Measurements from ENCODE around the gene GOLGA6D. TPM values are rescaled to one million over a fixed set of nuclear protein-coding genes. Genes with fewer than 3 reads are reported as not detected.
"Not testable (repeated sequence)": the region's sequence is repeated elsewhere in the genome, so short reads cannot be mapped to it uniquely, and the experiment has no call there.

GOLGA6D gene
- polyA plus RNA-seq, 4 donors = 0.10 to 0.32 (median 0.20) TPM

- DNase-seq (ENCODE audit: low read depth in 4 of 4, low spot score in 3 of 4) = no peak
Observed at GRCh38 chr15:75328493-75329314, 46.1 kb downstream of the GOLGA6D start.

GRCh38 chr15:75329571-75329970 is 46.9 kb downstream of the GOLGA6D start:
- DNase-seq (ENCODE audit: low read depth in 4 of 4, low spot score in 3 of 4) = no peak

- not testable (repeated sequence) for DNase-seq (ENCODE audit: low read depth in 4 of 4, low spot score in 3 of 4)
Observed at GRCh38 chr15:75332093-75332492, 49.5 kb downstream of the GOLGA6D start.

GRCh38 chr15:75333654-75334419 is 51.2 kb downstream of the GOLGA6D start:
- DNase-seq (ENCODE audit: low read depth in 4 of 4, low spot score in 3 of 4) = not testable (repeated sequence)

GRCh38 chr15:75335313-75335704 is 52.7 kb downstream of the GOLGA6D start:
- DNase-seq (ENCODE audit: low read depth in 4 of 4, low spot score in 3 of 4) = no peak

GRCh38 chr15:75335705-75336355 is 53.2 kb downstream of the GOLGA6D start, which contains the start of gene COMMD4:
TSS of gene COMMD4 (plus strand) at chr15:75336063. CDS start at chr15:75336090, 27 bp downstream.
- peak; percentile 86 to 93 (median 92) for DNase-seq (ENCODE audit: low read depth in 4 of 4, low spot score in 3 of 4)

- DNase-seq (ENCODE audit: low read depth in 4 of 4, low spot score in 3 of 4) = no peak
Observed at GRCh38 chr15:75338661-75339240, 56.1 kb downstream of the GOLGA6D start.

GRCh38 chr15:75339531-75340240 is 57.1 kb downstream of the GOLGA6D start:
- no peak for DNase-seq (ENCODE audit: low read depth in 4 of 4, low spot score in 3 of 4)

GRCh38 chr15:75342221-75342620 is 59.6 kb downstream of the GOLGA6D start:
- DNase-seq (ENCODE audit: low read depth in 4 of 4, low spot score in 3 of 4) = no peak

- not testable (repeated sequence) for DNase-seq (ENCODE audit: low read depth in 4 of 4, low spot score in 3 of 4)
Observed at GRCh38 chr15:75343953-75344352, 61.3 kb downstream of the GOLGA6D start.

Other genes with a start within 250 kb of the GOLGA6D start
- gene C15orf39, start 81.0 kb upstream of the GOLGA6D start, polyA plus RNA-seq (ENCODE audit: insufficient read length in 4 of 4) = 10 to 100 TPM in 2 of 4 donors, 1 to 10 TPM in 2; 8.8 to 12.1 (median 9.6) TPM
- gene GOLGA6C, start 24.5 kb upstream of the GOLGA6D start, polyA plus RNA-seq (ENCODE audit: insufficient read length in 4 of 4) = not detected
- gene COMMD4, start 53.2 kb downstream of the GOLGA6D start, polyA plus RNA-seq (ENCODE audit: insufficient read length in 4 of 4) = 100 to 1,000 TPM in 1 of 4 donors, 10 to 100 TPM in 3; 84.8 to 115 (median 90.2) TPM
- 10 to 100 TPM; 15.4 to 26.2 (median 19.1) TPM for gene NEIL1, start 64.2 kb downstream of the GOLGA6D start, polyA plus RNA-seq (ENCODE audit: insufficient read length in 4 of 4)
- gene MAN2C1, start 85.8 kb downstream of the GOLGA6D start, polyA plus RNA-seq (ENCODE audit: insufficient read length in 4 of 4) = 100 to 1,000 TPM in 3 of 4 donors, 10 to 100 TPM in 1; 89.4 to 163 (median 135) TPM
- 10 to 100 TPM; 51.7 to 62.2 (median 60.4) TPM for gene SIN3A, start 168.9 kb downstream of the GOLGA6D start, polyA plus RNA-seq (ENCODE audit: insufficient read length in 4 of 4)